Heart left ventricle (tissue), 16 donors: ENCODE measurements around the gene DIAPH3. TPM values are rescaled to one million over a fixed set of nuclear protein-coding genes. Genes with fewer than 3 reads are reported as not detected.

ENCODE experiments used
- ATAC-seq, 4 donors: fragments of 200-7000 bp; cut with Tn5 transposase; one replicate each; pipeline ENCODE4 v1.9.1; 2020 to 2022; ENCODE audit warnings: moderate library complexity in 4 of 4, mild to moderate bottlenecking in 3 of 4, moderate number of reproducible peaks in 1 of 4
- DNase-seq, 5 donors: peaks; one replicate each; pipeline ENCODE4 v3.0.0-alpha.2; 2020
- H3K27ac ChIP-seq, 12 donors: fragments of 200-600 bp; sonication (generic) in 4 of 12; one replicate each; pipeline versions ENCODE4 v1.5.0 to v1.8.0; 2016 to 2022; ENCODE audit warnings: mild to moderate bottlenecking in 2 of 12
- H3K27me3 ChIP-seq, 9 donors: fragments of 200-600 bp; sonication (generic) in 2 of 9; one replicate each; pipeline versions ENCODE4 v1.5.1 to v1.8.0; 2016 to 2022; ENCODE audit warnings: mild to moderate bottlenecking in 3 of 9
- H3K36me3 ChIP-seq, 9 donors: fragments of 200-600 bp; sonication (generic) in 2 of 9; one replicate each; pipeline versions ENCODE4 v1.5.0 to v1.8.0; 2018 to 2022; ENCODE audit warnings: mild to moderate bottlenecking in 2 of 9
- H3K4me1 ChIP-seq, 12 donors: fragments of 200-600 bp; sonication (generic) in 4 of 12; one replicate each; pipeline versions ENCODE4 v1.5.0 to v1.8.0; 2016 to 2022; ENCODE audit warnings: mild to moderate bottlenecking in 3 of 12
- H3K4me3 ChIP-seq, 12 donors: fragments of 200-600 bp; sonication (generic) in 4 of 12; one replicate each; pipeline versions ENCODE4 v1.5.0 to v1.8.0; 2017 to 2022; ENCODE audit warnings: mild to moderate bottlenecking in 9 of 12, moderate library complexity in 4 of 12
- H3K9me3 ChIP-seq, 12 donors: fragments of 200-600 bp; sonication (generic) in 4 of 12; one replicate each; pipeline versions ENCODE4 v1.5.0 to v1.8.0; 2016 to 2022; ENCODE audit warnings: mild to moderate bottlenecking in 1 of 12
- CTCF ChIP-seq, 12 donors: fragments of 200-600 bp; sonication (generic) in 4 of 12; IDR thresholded peaks; one replicate each; pipeline versions ENCODE4 v1.5.0 to v1.8.0; 2018 to 2022; ENCODE audit warnings: antibody characterized with exemption in 12 of 12, mild to moderate bottlenecking in 5 of 12
- POLR2A ChIP-seq, 2 donors: fragments of 450-650 bp; IDR thresholded peaks; one replicate each; pipeline ENCODE4 v1.6.1; 2017; ENCODE audit warnings: antibody characterized with exemption in 2 of 2, mild to moderate bottlenecking in 2 of 2, moderate library complexity in 2 of 2
- WGBS, 4 donors: extraction: QIAGEN DNeasy Blood & Tissue Kit in 2 of 4; methylation state at CpG; one replicate each; pipeline versions ENCODE4 v1.1.5 to v1.1.7; 2013 to 2018; 5-methylcytosine and 5-hydroxymethylcytosine counted together
- intact Hi-C, 10 donors: fragments of 100-400 bp; cut with DNase I; formaldehyde crosslinking; loops; one replicate each; pipeline versions ENCODE4 v1.11.1 to v1.14.2; 2022
- polyA plus RNA-seq, 2 donors: library from polyadenylated mRNA; stranded (reverse); fragments of 200-250 nt; gene quantifications; one replicate each; pipeline ENCODE4 v1.2.3, GENCODE V29; 2013
- total RNA-seq, 9 donors: library from RNA; depleted of rRNA in 2 of 9; stranded (reverse); fragments of >200 nt in 2 of 9; fragmentation: NEBNext Ultra II Directional in 3 of 9; extraction: Animal tissue kit (Norgen Biotek cat#: 25700) in 3 of 9; gene quantifications; one replicate each; pipeline versions ENCODE4 v1.1.0 to v1.2.4, GENCODE V29; 2016 to 2023
- donor health status: ischemic (EF 13 %, LVEDD 7.1; RV severe dilation, severe dysfunction).
- donor health status: healthy with polysubstance abuse.
- donor health status: DM: no; HTN: yes; CAD: no.
- donor health status: DM: no; HTN: no; CAD: no.
- donor health status: ischemic (EF 25% LVEDD 6.9; RV normal size, moderate dysfunction).
- donor health status: ischemic (EF 25% LVEDD 5.7; RV mildly dilated, moderate dysfunction).
- donor health status: healthy.
- donor health status: DM: yes; HTN: yes; CAD: no.
- donor health status: ischemic (EF 35%, LVEDD 5.7; RV mildly dilated, moderate dysfunction).
- donor health status: nonischemic (EF 11% LVEDD 7.7; RV severe dilation, severe dysfunction).
- donor health status: DM: yes; HTN: yes; CAD: no.
- donor health status: PGD.
- donor health status: ischemic (EF 29% LVEDD 5.4; RV normal size, mild dysfunction).
- donor health status: nonischemic (EF 23%, LVEDD 6.1; RV moderate dilation, normal function).

DIAPH3 gene
- total and polyA plus RNA-seq, 11 donors = 0.03 to 3.2 (median 0.19) TPM

DNA sequence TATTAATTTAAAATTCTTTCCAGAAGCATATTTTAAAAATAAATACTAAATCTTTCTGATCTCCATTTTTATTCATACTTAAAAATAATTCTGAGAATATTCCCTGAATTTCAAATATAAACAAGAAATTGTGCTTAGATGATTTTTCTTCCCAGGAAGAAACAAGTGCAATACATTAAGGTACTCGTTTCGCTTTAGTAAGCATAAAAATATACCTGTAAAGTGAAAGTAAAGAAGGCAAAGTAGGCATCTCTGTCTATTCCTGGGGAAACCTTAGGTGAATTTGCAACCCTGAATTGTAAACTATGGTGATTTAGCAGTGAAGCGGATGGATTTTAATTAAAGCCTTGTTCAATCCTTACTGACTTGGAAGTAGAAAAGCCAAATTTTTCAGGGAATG lies 354.2 kb downstream of the DIAPH3 start:
- ATAC-seq = no peak
- intact Hi-C loops = no loop called here
- Histone ChIP-seq H3K36me3 (no peaks in the 10 kb centered on the region), H3K27me3 (no peaks in the 10 kb centered on the region), H3K9me3 (no peaks in the 10 kb centered on the region), H3K4me1 (no peaks in the 10 kb centered on the region), H3K27ac (no peak overlapping the region), H3K4me3 (no peak overlapping the region)
- DNase-seq = no peak
- 94 to 96% (median 95%) methylated on average over 3 of the region's 3 CpGs for WGBS, 4 donors
- TF ChIP-seq POLR2A (IDR thresholded peaks at IDR 0.05) (no peak), CTCF (IDR thresholded peaks at IDR 0.05) (no peak)

GRCh38 chr13:59806801-59807200 lies 356.9 kb downstream of the DIAPH3 start:
- H3K27me3 ChIP-seq = no peaks in the 10 kb centered on the region
- DNase-seq (no peak), ATAC-seq (no peak)
- intact Hi-C loops = no loop called here
- H3K9me3 ChIP-seq = no peaks in the 10 kb centered on the region
- no peak overlapping the region for H3K4me3 ChIP-seq
- TF ChIP-seq CTCF (IDR thresholded peaks at IDR 0.05) = no peak
- TF ChIP-seq POLR2A (IDR thresholded peaks at IDR 0.05) = no peak
- no peaks in the 10 kb centered on the region for H3K4me1 ChIP-seq
- no peaks in the 10 kb centered on the region for H3K36me3 ChIP-seq
- H3K27ac ChIP-seq = no peak overlapping the region

- intact Hi-C loops = no loop called here
- DNase-seq (no peak), ATAC-seq (no peak)
- H3K27ac ChIP-seq = no peak overlapping the region
- no peaks in the 10 kb centered on the region for H3K36me3 ChIP-seq
- no peak overlapping the region for H3K4me3 ChIP-seq
- H3K9me3 ChIP-seq = no peaks in the 10 kb centered on the region
- no peaks in the 10 kb centered on the region for H3K4me1 ChIP-seq
- TF ChIP-seq POLR2A (IDR thresholded peaks at IDR 0.05) = no peak
- no peak for TF ChIP-seq CTCF (IDR thresholded peaks at IDR 0.05)
- H3K27me3 ChIP-seq = no peaks in the 10 kb centered on the region
Observed at GRCh38 chr13:59801107-59801880, 362.4 kb downstream of the DIAPH3 start.

GRCh38 chr13:59793107-59793506 lies 370.6 kb downstream of the DIAPH3 start:
- Histone ChIP-seq H3K27me3 (no peaks in the 10 kb centered on the region), H3K9me3 (no peaks in the 10 kb centered on the region), H3K27ac (no peak overlapping the region), H3K4me3 (no peak overlapping the region), H3K4me1 (no peaks in the 10 kb centered on the region), H3K36me3 (no peaks in the 10 kb centered on the region)
- no peak for TF ChIP-seq POLR2A (IDR thresholded peaks at IDR 0.05)
- no peak for TF ChIP-seq CTCF (IDR thresholded peaks at IDR 0.05)
- 96 to 99% (median 98%) methylated on average over 2 of the region's 2 CpGs for WGBS, 4 donors
- intact Hi-C loops = no loop called here
- DNase-seq = no peak
- ATAC-seq = no peak
